ENCODE results near the gene USP47.

Gene USP47

DNA sequence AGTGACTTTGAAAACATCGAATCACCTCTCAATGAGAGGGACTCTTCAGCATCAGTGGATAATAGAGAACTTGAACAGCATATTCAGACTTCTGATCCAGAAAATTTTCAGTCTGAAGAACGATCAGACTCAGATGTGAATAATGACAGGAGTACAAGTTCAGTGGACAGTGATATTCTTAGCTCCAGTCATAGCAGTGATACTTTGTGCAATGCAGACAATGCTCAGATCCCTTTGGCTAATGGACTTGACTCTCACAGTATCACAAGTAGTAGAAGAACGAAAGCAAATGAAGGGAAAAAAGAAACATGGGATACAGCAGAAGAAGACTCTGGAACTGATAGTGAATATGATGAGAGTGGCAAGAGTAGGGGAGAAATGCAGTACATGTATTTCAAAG lies 100.9 kb downstream of the USP47 start:
- no peak for DNase-seq

DNA sequence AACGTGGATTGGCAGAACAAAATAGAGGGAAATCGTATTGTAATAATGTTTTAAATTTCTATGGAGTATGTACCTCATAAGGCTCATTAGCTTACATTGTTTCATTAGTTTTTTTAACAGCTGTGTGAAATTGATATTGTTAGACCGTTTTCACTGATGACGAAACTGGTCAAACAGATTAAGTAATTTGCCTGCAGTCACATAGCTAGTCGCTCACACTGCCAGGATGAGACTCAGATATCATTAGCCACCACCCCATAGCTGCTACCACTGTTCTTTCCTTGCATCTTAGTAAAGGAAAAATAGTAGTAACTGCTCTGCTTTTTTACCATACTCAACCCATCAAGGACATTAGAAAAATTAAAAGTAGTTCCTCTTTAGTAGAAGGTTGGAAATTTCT lies 102.7 kb downstream of the USP47 start:
- no peak for DNase-seq

DNA sequence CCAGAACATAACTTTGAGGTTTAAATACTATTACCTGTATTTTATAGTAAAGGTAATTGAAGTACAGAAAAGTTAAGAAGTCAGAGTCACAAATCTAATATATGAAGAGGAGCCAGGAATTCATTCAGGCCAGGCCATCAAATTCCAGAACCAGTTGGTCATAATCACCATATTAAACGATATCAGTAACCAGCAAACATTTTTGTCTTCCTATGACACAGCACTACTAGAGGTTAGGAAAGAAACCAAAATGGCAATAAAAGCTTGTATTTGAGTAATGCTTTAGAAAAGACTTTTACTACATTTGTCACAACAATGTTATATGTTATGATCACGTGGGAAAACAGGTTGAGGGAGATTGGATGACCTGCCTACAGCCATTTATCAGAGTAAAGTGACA lies 104.4 kb downstream of the USP47 start:
- DNase-seq: no peak

DNA sequence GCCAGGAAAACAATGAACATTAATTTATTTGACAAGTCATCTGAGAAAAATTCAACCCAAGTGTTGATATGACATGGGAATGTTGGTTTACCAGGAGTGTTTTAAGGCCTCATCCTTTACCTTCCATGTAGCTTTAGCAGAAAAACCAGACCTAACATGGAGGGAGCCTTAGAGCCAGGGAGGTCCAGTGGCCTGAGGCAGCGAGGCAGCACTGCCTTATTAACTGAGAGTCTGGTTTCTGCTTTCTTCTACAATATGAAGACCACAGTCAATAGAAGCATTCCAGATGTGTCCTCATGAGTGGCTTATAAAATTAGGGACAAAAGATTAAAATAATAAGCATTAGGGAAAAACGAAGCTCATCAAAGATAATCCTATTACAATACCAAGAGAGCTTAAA lies 105.1 kb downstream of the USP47 start:
- DNase-seq: no peak

DNA sequence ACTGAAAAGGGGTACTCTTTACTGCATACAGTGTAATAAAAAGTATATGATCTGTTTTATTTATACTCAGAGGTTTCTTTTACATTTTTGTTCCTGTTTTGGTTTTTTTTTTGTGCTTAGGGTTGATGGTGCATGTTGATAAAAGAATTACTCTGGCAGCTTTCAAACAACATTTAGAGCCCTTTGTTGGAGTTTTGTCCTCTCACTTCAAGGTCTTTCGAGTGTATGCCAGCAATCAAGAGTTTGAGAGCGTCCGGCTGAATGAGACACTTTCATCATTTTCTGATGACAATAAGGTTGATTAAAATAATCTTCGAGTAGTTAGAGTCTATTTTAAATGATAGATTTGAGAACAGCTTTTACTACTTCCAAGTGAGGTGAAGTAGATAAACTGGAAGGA lies 106.1 kb downstream of the USP47 start:
- no peak for DNase-seq

DNA sequence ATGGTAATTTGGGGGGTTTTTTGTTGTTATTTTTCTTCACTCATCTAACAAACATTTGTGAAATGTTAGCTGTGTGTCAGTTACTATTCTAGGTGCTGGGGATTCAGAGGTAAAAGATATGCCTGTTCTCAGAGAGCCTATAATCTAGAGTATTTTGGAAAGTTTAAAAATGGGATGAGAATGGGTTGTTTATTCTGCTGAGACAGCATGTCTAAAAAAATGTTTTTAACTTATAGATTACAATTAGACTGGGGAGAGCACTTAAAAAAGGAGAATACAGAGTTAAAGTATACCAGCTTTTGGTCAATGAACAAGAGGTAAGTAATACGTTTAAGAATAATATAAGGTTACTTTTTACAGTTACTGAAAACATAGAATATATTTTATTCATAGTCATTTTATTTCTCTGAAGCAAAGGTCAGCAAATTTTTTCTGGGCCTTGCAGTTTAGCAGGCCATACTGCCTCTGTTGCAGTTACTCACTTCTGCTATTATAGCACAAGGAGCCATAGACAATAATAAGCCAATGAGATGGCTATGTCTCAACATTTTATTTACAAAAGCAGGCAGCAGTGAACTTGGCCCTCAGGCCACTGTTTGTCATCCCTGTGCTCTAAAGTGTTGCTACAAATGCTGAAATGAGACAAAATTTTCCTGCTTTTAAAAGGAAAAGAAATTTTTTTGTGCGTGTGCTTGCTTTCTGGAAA lies 106.6 kb downstream of the USP47 start:
- no peak for DNase-seq

DNA sequence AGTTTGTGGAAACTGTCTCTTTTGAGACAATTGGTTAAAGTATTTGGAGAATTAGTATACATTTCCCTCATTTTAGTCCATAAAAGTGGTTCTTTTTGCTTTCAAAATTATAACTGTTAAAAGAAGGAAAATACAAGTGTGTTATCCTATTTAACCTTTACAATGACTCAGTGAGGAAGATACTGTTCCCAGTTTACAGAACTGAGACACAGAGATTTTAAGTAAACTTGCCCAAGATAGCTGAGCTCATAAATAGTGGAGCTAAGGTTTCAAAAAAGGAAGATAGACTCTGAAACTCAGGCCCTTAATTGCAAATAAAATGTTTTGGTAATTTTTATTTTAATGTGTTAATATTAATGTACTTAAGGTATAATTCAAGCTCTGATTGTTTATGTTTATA lies 107.7 kb downstream of the USP47 start:
- no peak for DNase-seq

DNA sequence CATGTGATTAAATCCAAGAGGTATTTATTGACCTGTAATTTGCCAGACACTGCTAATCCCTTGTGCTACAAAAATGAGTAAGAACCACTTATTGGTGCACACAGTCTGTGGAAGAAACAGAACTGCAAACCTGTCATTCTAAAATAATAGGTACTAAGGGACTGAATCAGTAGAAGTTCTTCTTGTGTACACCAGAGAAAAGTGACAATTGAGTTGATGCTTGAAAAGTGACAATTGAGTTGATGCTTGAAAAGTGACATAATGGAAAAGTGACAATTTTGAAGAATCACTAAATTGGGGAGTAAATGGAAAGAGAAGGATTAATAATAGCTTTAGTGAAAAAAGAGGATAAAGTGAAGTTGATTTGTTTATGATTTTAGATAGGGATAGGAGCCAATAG lies 110.3 kb downstream of the USP47 start:
- no peak for DNase-seq

DNA sequence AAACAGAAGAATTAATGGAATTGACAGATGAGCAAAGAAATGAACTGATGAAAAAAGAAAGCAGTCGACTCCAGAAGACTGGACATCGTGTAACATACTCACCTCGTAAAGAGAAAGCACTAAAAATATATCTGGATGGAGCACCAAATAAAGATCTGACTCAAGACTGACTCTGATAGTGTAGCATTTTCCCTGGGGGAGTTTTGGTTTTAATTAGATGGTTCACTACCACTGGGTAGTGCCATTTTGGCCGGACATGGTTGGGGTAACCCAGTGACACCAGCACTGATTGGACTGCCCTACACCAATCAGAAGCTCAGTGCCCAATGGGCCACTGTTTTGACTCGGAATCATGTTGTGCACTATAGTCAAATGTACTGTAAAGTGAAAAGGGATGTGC lies 114.2 kb downstream of the USP47 start:
- DNase-seq: no peak

DNA sequence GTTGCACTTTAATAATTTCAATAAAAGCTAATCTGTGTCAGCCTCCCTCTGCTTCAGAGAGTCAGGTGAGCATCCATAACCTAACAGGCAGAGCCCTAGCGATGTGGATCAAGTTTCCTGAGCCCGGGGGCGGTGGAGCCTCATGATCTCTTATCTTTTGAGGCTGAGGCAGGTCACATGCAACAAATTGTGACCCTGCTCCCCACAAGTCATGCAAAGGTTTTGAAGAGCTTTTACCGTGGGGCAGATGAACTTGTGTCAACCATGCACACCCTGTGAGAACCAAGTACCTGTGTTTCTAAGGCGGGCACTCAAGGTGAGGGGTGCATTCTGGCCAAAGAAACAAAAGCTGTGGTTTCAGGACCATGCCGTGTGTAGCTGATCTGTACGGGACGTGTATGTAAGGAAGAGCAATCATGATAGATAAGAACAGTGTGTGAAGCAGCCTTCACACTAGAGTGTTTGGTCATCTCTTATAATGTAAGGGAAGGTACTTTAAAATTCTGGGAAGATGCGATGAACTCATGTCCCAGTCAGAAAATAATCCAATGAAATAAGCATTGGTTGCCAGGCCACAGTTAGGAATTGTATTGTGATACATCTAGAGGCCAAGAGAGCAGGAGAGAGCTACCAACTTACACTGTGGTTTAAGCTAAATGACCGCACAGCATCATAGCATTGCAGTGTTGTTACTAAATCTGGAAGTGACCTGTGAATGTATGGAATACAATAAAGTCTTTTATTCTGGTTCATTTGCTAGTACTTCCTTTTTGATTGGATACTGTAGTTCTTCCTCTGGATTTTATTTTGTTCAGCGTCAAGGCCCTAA lies 116.8 kb downstream of the USP47 start:
- DNase-seq: no peak

DNA sequence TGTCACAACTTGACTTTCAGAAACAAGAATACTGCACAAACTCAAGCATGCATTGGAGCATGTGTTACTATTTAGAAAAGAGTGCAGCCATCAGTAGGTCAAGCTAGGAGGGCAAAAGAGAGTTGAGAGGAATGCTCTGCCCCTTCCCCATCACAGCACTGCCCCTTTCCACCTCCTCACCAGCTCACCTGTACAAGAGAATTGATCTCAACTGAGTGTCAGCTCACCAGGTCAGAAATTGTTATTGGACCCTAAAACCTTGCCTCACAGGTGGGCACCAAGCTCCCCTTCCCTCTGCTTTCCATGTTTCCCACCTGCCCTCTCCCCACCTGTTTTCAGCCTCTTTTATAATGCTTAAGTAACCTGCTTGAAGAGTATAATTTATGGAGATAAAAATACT lies 117.8 kb downstream of the USP47 start:
- no peak for DNase-seq

DNA sequence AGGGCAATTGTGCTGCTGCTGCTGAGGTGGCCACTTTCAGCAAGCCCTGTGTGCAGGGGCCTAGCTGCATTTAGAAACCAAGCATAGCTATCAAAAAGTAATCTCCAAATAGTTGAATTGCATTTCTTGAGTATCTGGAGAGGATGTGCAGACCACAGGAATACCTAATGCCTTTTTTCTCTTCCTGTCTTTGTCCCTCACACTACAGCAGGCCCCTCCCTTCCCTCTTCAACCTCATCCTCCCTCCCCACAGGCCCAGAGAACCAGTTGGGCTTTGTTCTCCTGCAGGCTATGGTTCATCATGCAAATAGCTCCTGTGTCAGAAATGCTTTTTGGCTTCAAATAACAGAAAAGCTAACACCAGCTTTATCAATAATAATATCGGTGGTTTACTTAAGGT lies 118.9 kb downstream of the USP47 start:
- no peak for DNase-seq

DNA sequence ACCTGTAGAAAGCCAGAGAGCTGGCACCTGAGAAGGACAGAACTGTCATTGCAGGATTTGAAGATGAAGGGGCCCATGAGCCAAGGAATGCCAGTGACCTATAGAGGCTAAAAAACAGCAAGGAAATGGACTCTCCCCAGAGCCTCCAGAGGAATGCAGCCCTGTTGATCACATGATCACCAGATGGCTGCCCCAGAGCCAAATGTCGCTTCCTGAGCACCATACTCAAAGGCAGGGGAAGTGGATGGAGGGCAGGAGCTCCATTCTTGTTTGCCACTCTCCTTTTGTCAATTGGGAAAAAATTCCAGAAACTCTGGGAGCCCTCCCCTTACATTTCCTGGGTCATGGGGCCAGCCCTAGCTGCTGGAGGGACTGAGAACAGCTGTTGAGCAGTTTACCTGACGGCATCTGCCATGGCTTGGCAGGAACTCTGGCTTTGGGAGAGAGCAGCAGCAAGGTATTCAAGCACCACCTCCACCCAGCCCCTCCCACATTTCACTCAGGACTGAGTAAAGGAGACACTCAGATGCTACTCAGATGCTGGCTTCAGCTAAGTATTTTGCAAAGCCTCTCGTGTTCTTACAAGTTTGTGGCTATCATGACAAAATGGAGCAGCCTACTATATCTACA lies 119.7 kb downstream of the USP47 start:
- DNase-seq: no peak

DNA sequence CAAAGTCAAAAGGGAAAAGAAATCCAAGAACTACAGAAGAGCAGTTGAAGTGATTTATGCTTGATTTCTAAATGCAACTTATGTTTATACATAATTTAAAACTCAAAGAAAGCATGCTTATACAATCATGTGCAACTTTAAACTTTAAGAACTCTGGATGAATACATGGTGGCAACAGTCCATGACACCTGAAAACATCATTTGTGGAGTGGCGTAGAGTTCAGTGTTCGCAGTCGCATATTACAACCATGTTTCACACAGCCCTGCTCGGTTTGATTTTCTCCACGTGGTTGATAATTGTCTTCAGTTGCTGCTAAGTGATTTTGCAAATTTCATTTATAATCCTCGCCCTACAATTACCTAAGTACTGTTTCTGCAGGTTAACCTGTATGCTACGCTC lies 121.3 kb downstream of the USP47 start:
- no peak for DNase-seq

DNA sequence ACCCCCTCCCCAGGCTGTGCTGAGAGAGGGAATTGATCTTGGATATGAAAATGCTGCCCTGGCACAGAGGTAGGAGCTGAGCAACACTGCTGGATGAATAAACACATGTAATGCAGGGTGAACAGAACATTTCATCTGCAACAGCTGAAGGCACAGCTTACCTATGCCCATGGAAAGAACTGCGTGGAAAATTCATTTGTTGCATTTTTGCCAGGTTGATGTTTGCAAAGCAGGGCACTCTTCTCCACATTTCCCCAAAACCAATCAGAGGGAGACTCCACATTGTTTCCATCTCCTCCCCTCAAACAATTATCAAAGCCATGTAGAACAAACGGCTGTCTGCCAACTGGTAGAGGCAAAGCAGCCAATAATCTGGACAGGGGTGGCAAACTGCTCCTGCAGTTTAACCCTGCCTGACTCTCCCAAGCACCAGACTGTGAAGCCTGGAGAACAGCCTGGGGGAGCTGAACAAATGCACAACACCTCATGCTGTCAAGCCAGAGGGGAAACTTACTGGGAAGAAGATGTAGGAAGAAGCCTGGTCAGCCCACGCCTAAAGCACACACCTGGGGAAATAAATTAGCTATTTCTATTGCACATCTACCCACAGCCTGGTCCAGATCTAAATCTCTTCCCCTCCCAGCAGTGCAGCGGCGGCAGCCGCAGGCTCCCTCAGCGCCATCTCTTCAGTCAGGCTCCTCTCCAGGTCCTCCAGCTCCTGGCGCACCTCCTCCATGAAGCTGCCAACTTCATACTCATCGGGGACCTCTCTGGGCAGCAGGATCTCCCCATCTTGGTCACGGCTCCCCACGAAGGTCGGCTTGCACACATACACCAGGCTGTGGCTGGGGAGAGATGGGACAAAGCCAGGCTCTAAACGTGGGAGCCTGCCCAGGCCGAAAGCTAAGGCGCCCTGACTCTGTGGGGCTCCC lies 122.3 kb downstream of the USP47 start:
- DNase-seq: no peak

DNA sequence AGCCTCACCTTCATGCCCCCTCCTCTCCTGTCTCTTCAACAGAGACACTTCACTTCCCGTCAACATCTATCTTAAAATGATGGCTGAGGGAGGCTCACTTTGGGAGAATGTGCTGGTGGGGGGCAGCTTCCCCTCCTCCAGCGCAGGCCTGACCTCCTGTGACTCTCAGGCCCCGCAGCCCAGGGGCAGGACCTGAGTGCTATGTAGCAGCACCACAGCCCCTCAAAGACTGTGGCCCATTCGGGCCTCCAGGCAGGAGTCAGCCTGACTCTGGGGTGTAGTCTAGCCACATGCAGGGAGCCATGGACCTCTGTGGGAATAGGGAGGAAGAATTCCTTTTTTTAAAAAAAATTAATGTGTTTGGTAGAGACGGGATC lies 123.0 kb downstream of the USP47 start:
- DNase-seq: no peak

DNA sequence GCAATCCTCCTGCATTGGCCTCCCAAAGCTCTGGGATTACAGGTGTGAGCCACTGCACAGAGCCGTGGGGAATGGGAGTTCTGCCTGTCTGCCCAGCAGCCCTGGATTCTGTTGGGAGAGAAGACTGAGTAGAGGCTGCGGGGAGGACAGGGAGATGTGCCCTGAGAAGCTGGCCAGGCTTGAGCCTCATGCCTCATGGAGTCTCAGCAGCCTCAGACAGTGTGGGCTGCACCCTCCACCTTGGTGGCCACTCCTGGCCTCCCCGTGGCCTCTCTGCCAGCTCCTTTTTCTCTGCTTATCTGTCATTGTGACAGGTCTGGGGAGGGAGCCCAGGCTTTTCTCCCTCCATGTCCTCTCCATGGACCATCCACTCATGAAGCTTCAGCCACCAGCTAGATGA lies 123.4 kb downstream of the USP47 start:
- no peak for DNase-seq

DNA sequence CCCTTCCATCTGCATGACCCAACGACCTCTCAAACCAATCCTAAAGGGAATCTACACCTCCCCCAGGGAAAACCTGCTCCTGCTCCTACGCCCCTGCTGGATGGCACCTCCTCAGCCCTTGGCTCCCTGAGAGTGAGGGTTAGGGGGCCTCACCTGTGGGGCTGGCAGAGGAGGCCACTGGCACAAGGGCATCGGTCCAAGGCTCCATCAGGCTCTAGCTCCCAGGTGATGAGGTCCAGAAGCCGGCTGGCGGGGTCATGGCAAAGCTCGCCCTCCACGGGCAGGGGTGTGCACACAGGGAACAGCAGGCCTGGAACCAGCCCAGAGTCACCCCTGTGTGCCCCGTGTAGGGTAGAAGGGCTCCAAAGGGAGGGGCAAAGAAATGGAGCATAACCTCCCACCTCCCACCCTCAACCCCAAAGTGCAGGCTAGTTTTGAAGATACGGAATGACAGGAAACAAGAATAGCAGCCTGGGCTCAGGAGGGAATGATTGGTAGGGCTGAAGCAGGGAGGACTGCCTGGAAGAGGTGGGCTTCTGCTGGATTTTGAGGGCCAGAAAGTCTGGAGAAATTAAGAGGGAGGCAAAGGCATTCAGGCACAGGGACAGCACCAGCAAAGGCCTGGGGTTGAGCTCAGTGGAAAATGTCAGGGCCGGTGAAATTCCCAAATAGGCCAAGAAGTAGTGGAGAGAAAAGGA lies 124.0 kb downstream of the USP47 start:
- no peak for DNase-seq

DNA sequence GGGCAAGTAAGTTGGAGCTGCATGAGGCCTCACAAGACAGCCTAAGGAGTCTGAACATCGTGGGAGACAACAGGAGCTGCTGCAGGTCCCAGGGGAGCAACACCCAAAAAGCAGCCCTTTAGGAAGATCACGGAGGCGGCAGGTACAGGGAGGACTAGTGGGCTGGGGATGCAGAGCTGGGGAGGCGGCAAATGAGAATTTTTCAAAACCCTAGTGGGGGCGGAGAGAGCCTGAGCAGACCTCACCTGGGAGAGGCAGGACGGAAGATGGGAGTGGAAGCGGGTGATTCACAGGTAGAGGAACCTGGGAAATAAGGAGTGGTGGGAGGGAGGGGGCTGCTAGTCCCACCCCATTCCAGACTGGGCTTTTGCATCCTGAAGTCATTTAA lies 124.6 kb downstream of the USP47 start:
- DNase-seq: no peak

DNA sequence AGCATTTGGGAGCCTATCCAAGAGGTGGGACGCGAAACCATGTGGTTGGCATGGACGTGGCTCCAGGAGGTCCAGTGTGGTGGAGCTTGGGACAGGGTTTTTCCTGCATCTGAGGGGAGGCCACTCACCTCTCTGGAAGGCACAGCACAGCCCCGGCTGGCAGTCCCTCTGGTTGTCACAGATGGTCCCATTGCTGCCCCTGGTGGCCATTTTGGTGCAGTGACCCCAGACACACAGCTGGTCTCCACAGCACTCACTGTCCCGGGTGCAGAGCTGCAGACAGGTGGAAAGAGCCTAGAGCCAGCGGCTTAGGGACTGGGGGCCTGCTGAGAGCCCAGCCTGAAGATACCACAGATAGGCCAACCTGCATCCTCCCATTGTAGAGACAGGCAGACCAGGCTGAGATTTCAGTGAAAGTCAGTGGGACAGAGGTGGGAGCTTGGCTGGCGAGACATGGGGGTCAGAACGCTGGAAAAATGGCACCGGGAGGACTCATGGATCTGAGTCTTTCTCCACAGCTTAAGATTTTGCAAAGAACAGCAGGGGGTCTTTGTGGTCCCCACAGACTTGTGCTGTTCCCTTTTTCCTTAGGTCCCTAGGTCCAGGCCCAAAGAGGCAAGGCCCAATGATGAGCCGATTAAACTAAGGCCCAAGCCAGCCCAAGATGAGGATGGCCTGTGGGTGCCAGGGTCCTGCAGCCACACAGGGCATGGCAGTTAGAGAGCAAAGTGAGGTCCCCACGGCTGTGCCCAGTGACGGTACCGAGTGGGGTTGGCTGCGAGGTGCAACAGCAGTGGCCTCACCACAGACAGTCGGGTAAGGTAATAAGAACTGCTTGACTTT lies 125.3 kb downstream of the USP47 start:
- DNase-seq: peak; percentile 52 to 67
